Prostate gland (tissue), 2 donors: ENCODE data around the gene PMVK.

Experiments used
- CTCF ChIP-seq, 4 experiments: fragments of 200-600 bp in 2 of 4; fragments of 450-650 bp in 2 of 4; sonication (generic) in 2 of 4; IDR thresholded peaks; 1 replicate in 3 of 4; 2 replicates in 1 of 4; pipeline ENCODE4 v1.5.1; 2016 to 2019; ENCODE audit warnings: antibody characterized with exemption in 4 of 4, mild to moderate bottlenecking in 2 of 4, moderate library complexity in 2 of 4
- POLR2AphosphoS5 ChIP-seq: sonication (generic); formaldehyde crosslinking; IDR thresholded peaks from one replicate; pipeline ENCODE4 v1.6.1; 2017; ENCODE audit warnings: antibody characterized with exemption

GRCh38 chr1:154908937-154909336, 27.6 kb downstream of the PMVK start:
- TF ChIP-seq CTCF (IDR thresholded peaks at IDR 0.05) (no peak), POLR2AphosphoS5 (no peak)
